ENCODE measurements around the gene ITGA6.
"Not testable (repeated sequence)": the region's sequence is repeated elsewhere in the genome, so short reads cannot be mapped to it uniquely, and the experiment has no call there.

Gene ITGA6

GRCh38 chr2:172516299-172516698, 88.9 kb downstream of the ITGA6 start:
- DNase-seq (ENCODE audit: low read depth): no peak

GRCh38 chr2:172518995-172519394, 91.6 kb downstream of the ITGA6 start:
- DNase-seq (ENCODE audit: low read depth): no peak

GRCh38 chr2:172525601-172526000, 98.2 kb downstream of the ITGA6 start:
- DNase-seq (ENCODE audit: low read depth): no peak

GRCh38 chr2:172531309-172531708, 103.9 kb downstream of the ITGA6 start:
- DNase-seq (ENCODE audit: low read depth): no peak

GRCh38 chr2:172532461-172532860, 105.1 kb downstream of the ITGA6 start:
- DNase-seq (ENCODE audit: low read depth): not testable (repeated sequence)

- DNase-seq (ENCODE audit: low read depth): no peak
Observed at GRCh38 chr2:172533687-172534086, 106.3 kb downstream of the ITGA6 start.

- DNase-seq (ENCODE audit: low read depth): no peak
Observed at GRCh38 chr2:172535119-172535518, 107.7 kb downstream of the ITGA6 start.

GRCh38 chr2:172537851-172538250, 110.5 kb downstream of the ITGA6 start:
- DNase-seq (ENCODE audit: low read depth): not testable (repeated sequence)

- no peak for DNase-seq (ENCODE audit: low read depth)
Observed at GRCh38 chr2:172539767-172540166, 112.4 kb downstream of the ITGA6 start.

GRCh38 chr2:172540421-172540820, 113.0 kb downstream of the ITGA6 start:
- DNase-seq (ENCODE audit: low read depth): no peak

- DNase-seq (ENCODE audit: low read depth): no peak
Observed at GRCh38 chr2:172545408-172546075, 118.2 kb downstream of the ITGA6 start.

- no peak for DNase-seq (ENCODE audit: low read depth)
Observed at GRCh38 chr2:172549131-172549530, 121.7 kb downstream of the ITGA6 start.

- not testable (repeated sequence) for DNase-seq (ENCODE audit: low read depth)
Observed at GRCh38 chr2:172549802-172550201, 122.4 kb downstream of the ITGA6 start.

- no peak for DNase-seq (ENCODE audit: low read depth)
Observed at GRCh38 chr2:172550419-172550818, 123.0 kb downstream of the ITGA6 start.

GRCh38 chr2:172551271-172551670, 123.9 kb downstream of the ITGA6 start:
- DNase-seq (ENCODE audit: low read depth): no peak

GRCh38 chr2:172552547-172553291, 125.3 kb downstream of the ITGA6 start:
- no peak for DNase-seq (ENCODE audit: low read depth)

- DNase-seq (ENCODE audit: low read depth): no peak
Observed at GRCh38 chr2:172554352-172555271, 127.2 kb downstream of the ITGA6 start.

- no peak for DNase-seq (ENCODE audit: low read depth)
Observed at GRCh38 chr2:172555272-172555521, 127.8 kb downstream of the ITGA6 start.

Data from T follicular helper cell (primary cell).